SK-N-MC (cell line): ENCODE data around the gene ATG9B.

Experiments
- DNase-seq: peaks from one replicate; pipeline ENCODE4 v3.0.0-alpha.2; 2011; ENCODE audit warnings: low read depth, low spot score
- H3K27ac ChIP-seq: fragments of 200-600 bp; sonication (generic); 2 replicates; pipeline ENCODE4 v1.5.1; 2016; ENCODE audit warnings: mixed run types
- H3K36me3 ChIP-seq: fragments of 200-600 bp; sonication (generic); 2 replicates; pipeline ENCODE4 v1.6.1; 2017; ENCODE audit warnings: antibody characterized with exemption, low read length, mixed read lengths; ENCODE audit not compliant: insufficient read depth
- H3K4me3 ChIP-seq: fragments of 200-600 bp; sonication (generic); 2 replicates; pipeline ENCODE4 v1.5.1; 2016
- H3K9ac ChIP-seq: fragments of 200-600 bp; sonication (generic); 2 replicates; pipeline ENCODE4 v1.8.0; 2017; ENCODE audit warnings: mixed run types, mixed read lengths; ENCODE audit not compliant: insufficient read length
- H3K9me3 ChIP-seq: fragments of 200-600 bp; sonication (generic); 2 replicates; pipeline ENCODE4 v1.6.1; 2017; ENCODE audit warnings: low read depth, mild to moderate bottlenecking, antibody characterized with exemption, low read length, moderate library complexity, mixed read lengths
- EZH2 ChIP-seq: fragments of 200-600 bp; sonication (generic); IDR thresholded peaks from one replicate; pipeline ENCODE4 v1.6.1; 2017; ENCODE audit warnings: antibody characterized with exemption
- FOXP2 ChIP-seq: optimal IDR thresholded peaks from 2 replicates; pipeline ENCODE3; 2011; ENCODE audit warnings: mild to moderate bottlenecking, moderate library complexity; ENCODE audit not compliant: insufficient read depth; ENCODE audit errors: extremely low read length, control extremely low read depth
- POLR2AphosphoS5 ChIP-seq: IDR thresholded peaks from 2 replicates; pipeline ENCODE4 v1.6.1; 2012; ENCODE audit warnings: mild to moderate bottlenecking, low read depth, low read length, borderline replicate concordance

Gene ATG9B

DNA sequence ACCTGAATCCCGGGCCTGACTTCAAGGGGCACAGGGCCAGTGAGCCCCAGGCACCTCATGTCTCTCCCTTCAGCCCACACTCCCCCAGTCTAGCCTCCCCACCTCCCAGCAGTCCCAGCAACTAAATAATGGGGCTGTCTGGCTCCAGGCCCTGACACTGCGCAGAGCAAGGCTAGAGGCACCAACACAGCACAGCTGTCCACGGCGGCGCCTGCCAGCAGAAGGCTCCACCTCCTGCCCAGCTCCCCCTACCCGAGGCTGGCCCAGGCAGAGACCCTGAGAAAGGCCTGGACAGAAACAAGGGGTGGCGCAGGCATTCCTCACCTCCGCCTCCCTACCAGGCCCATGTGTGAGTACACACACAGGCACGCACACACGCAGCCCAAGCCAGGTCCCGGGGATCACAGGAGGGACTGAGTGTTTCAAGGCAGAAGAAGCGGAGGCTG lies 52.2 kb downstream of the ATG9B start:
- Histone ChIP-seq H3K9ac (no peak overlapping the region), H3K9me3 (no peaks in the 10 kb centered on the region), H3K4me3 (no peak overlapping the region), H3K36me3 (no peaks in the 10 kb centered on the region), H3K27ac (no peak overlapping the region)
- no peak for DNase-seq
- TF ChIP-seq FOXP2 (no peak), EZH2 (no peak), POLR2AphosphoS5 (no peak)

DNA sequence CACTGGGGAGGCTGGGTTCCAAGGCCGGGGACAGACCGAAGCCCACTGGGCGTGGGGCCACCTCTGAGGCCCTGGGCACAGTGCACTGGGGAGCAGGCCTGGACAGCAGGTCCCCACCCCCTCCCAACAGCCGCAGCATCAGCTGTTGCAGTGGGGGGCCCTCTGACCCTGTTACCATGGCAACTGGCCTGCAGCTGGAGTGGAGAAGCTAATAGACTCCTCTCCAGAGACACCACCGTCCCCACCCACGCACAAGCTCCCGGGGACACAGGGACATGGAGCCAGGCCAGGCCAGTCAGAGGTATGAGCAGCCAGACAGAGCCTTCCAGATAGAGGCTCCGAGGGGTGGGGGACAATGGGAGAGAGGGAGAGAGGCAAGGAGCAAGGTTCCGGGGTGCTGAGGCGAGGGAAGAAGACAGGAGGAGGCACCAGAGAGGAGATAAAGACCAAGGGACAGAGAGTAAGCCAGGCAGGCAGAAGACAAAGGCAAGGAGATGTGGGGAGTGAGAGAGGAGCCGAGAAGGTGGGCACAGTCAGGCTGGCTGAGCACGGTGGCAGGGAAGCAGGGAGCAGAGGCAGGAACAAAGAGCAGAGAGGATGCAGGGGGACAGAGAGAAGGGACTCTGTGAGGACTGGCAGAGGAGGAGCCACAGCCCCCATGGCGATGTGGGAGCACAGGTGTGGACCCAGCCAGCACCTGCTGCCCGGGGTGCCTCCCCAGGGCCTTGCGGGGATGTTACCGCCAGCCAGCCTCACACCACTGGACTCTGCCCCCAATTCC lies 52.9 kb downstream of the ATG9B start:
- Histone ChIP-seq H3K27ac (no peak overlapping the region), H3K4me3 (no peak overlapping the region), H3K9me3 (no peaks in the 10 kb centered on the region), H3K9ac (no peak overlapping the region), H3K36me3 (no peaks in the 10 kb centered on the region)
- no peak for TF ChIP-seq FOXP2
- no peak for TF ChIP-seq POLR2AphosphoS5
- no peak for TF ChIP-seq EZH2
- DNase-seq = no peak

DNA sequence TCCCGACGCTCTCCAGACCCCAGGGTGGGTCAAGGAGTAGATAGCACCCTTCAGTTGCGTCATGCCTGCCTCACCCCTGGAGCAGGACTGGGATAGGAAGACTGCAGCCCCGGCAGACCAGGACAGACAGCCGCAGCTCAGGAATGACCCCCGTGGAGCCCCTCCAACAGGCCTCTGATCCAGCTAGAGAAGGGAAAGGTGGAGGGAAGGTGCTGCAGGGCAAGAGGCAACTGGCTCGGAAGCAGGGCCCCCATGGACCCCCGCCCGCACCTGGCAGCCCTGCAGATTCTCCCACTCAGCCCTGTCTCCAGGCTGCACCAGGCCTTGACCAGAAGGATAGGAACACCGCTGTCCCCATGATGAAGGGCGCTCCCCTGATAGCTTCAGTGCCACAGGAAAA lies 53.9 kb downstream of the ATG9B start:
- H3K9me3 ChIP-seq = no peaks in the 10 kb centered on the region
- DNase-seq = no peak
- no peak overlapping the region for H3K9ac ChIP-seq
- H3K4me3 ChIP-seq = no peak overlapping the region
- no peak for TF ChIP-seq FOXP2
- TF ChIP-seq EZH2 = no peak
- H3K27ac ChIP-seq = no peak overlapping the region
- no peaks in the 10 kb centered on the region for H3K36me3 ChIP-seq

- DNase-seq = no peak
- Histone ChIP-seq H3K27ac (no peak overlapping the region), H3K4me3 (no peak overlapping the region), H3K9ac (no peak overlapping the region), H3K36me3 (no peaks in the 10 kb centered on the region), H3K9me3 (no peaks in the 10 kb centered on the region)
- TF ChIP-seq FOXP2 (no peak), EZH2 (no peak), POLR2AphosphoS5 (no peak)
Observed at GRCh38 chr7:150969475-150969874, 54.8 kb downstream of the ATG9B start.

- DNase-seq = no peak
- Histone ChIP-seq H3K9ac (no peak overlapping the region), H3K4me3 (no peak overlapping the region), H3K9me3 (no peaks in the 10 kb centered on the region), H3K36me3 (no peaks in the 10 kb centered on the region), H3K27ac (no peak overlapping the region)
- TF ChIP-seq FOXP2 (no peak), EZH2 (no peak), POLR2AphosphoS5 (no peak)
Observed at GRCh38 chr7:150968734-150969372, 55.4 kb downstream of the ATG9B start.

GRCh38 chr7:150968056-150968733 lies 56.1 kb downstream of the ATG9B start:
- H3K36me3 ChIP-seq = no peaks in the 10 kb centered on the region
- no peak overlapping the region for H3K9ac ChIP-seq
- no peaks in the 10 kb centered on the region for H3K9me3 ChIP-seq
- no peak for DNase-seq
- no peak overlapping the region for H3K4me3 ChIP-seq
- no peak for TF ChIP-seq EZH2
- TF ChIP-seq POLR2AphosphoS5 = no peak
- TF ChIP-seq FOXP2 = no peak
- no peak overlapping the region for H3K27ac ChIP-seq

GRCh38 chr7:150967349-150967748 lies 56.9 kb downstream of the ATG9B start:
- TF ChIP-seq EZH2 (no peak), FOXP2 (no peak), POLR2AphosphoS5 (no peak)
- no peak for DNase-seq
- H3K9ac ChIP-seq = no peak overlapping the region
- no peak overlapping the region for H3K4me3 ChIP-seq
- no peak overlapping the region for H3K27ac ChIP-seq
- no peaks in the 10 kb centered on the region for H3K36me3 ChIP-seq
- H3K9me3 ChIP-seq = no peaks in the 10 kb centered on the region

DNA sequence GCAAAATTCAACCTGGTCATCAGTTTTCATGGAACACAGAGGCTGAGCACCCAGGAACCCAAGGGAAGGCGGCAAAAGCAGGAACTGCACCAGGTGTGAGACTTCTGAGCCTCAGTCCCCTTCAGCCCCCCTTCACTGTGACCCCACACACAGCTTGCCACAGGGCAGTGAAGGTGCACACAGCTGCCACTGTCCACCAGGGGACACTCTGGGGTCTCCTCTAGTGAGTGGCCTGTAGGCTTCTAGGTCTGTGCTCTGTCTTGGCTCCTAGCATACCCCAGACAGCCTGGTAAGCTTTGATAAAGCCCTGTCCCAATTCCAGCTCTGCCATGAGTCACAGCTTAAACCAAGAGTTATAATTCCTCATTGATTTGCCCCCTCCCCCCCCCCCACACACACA lies 58.3 kb downstream of the ATG9B start:
- no peak for DNase-seq
- H3K4me3 ChIP-seq = no peak overlapping the region

More for the DNA sequence above, 58.3 kb downstream of the ATG9B start:
- Histone ChIP-seq H3K36me3 (no peaks in the 10 kb centered on the region), H3K9ac (no peak overlapping the region), H3K9me3 (no peaks in the 10 kb centered on the region), H3K27ac (no peak overlapping the region)
- TF ChIP-seq POLR2AphosphoS5 = no peak
- no peak for TF ChIP-seq EZH2
- TF ChIP-seq FOXP2 = no peak
